Medulla oblongata (tissue), 1 donor: ENCODE results near the gene RCE1.

Experiments
- DNase-seq: peaks from one replicate; pipeline ENCODE4 v3.0.0-alpha.2; 2015; ENCODE audit errors: extremely low spot score

The RCE1 gene

GRCh38 chr11:66857234-66857926, 14.1 kb downstream of the RCE1 start:
- DNase-seq, result no peak

DNA sequence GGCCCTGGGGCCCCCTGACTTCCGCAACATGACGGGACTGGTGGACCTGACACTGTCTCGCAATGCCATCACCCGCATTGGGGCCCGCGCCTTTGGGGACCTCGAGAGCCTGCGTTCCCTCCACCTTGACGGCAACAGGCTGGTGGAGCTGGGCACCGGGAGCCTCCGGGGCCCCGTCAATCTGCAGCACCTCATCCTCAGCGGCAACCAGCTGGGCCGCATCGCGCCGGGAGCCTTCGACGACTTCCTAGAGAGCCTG, 14.6 kb downstream of the RCE1 start:
- no peak for DNase-seq

GRCh38 chr11:66858186-66858938, 15.1 kb downstream of the RCE1 start:
- no peak for DNase-seq

DNA sequence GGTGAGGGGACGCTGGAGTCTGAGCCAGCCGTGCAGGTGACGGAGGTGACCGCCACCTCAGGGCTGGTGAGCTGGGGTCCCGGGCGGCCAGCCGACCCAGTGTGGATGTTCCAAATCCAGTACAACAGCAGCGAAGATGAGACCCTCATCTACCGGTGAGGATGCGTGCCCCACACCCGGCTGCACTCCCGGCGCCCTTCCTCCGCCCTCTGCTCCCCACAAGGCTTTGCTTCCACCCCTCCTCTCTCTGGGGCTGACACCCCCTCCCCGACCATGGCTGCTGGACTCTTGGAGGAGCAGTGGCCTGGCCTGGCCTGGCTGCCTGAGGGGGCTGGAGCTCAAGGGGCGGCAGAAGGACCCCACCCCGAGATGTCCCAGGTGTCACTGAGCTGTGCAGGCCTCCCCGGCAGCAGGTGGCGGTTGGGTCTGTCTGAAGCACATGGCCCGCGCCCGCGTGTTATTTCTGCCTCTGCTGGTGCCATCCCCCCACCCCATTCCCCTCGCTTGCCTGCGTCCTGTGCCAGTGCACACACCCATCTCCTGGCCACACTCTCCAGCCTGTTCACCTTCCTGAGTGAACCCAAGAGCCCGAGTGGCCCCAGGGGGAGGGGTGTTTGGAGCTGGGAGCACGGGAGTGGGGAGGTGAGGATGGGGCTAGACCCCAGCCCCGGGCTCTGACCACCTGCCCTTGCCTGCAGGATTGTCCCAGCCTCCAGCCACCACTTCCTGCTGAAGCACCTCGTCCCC, 15.9 kb downstream of the RCE1 start:
- no peak for DNase-seq

GRCh38 chr11:66859686-66860448, 16.6 kb downstream of the RCE1 start:
- DNase-seq, result no peak

- DNase-seq, result no peak
Measured at GRCh38 chr11:66860449-66860831, 17.2 kb downstream of the RCE1 start.

GRCh38 chr11:66861038-66861773, 18.0 kb downstream of the RCE1 start:
- no peak for DNase-seq

DNA sequence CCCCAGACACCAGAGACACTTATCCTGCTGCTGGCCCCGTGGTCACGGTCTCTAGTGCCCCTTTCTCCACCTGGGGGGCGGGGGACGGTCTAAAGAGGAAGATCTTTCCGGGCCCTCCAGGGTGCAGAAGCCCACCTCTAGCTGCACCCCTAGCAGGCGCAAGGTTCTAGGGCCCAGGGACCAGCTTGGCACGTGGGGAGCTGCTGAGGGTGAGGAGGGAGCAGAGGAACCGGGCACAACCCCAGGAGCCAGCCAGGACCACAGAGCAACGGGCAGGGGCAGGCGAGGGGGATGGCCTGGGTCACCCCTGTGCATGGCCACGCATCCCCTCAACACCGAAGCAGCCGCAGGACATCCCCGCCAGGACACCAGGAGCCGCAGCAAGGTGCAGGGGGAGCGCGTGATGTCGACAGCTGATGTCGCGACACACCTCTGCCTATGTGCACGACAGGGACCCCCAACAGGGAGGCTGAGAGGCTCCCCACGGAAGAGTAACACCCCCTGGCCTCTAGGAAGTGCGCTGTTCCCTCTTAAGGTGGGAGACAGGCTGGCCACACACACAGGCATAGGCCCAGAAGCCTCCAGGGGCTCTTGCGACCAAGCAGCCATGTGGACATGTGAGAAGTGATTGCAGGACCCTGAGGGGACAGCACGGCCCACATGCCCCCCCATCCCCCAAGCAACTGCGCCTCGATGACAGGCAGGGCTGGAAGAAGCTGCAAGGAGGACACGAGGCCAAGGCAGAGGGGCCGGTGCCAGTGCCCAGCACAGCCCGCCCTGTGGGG, 18.7 kb downstream of the RCE1 start:
- no peak for DNase-seq

GRCh38 chr11:66862559-66863037, 19.4 kb downstream of the RCE1 start:
- DNase-seq, result no peak

- DNase-seq, result no peak
Measured at GRCh38 chr11:66863428-66864125, 20.3 kb downstream of the RCE1 start.

GRCh38 chr11:66864172-66864901, 21.1 kb downstream of the RCE1 start:
- DNase-seq, result no peak

- DNase-seq, result peak; percentile 56
Measured at GRCh38 chr11:66864924-66865697, 21.9 kb downstream of the RCE1 start.

DNA sequence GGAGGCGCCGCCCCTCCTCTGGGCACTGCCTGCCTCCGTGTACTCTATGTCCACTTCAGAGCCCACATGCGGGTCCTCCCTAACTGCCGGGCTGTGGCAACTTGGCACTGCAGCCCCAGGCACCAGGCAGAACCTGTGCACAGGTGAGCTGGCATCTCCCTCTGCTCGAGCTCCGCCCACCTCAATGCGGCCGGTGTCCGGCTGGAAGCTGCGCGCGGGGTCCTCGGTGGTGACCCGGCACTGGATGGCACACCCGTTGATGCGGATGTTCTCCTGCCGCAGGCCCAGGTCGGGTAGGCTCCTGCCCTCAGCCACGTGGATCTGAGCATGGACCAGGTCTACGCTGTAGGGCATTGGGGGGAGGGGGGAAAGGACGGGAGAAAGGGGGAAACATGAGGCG, 22.8 kb downstream of the RCE1 start:
- DNase-seq, result no peak

GRCh38 chr11:66866511-66866986, 23.3 kb downstream of the RCE1 start:
- no peak for DNase-seq

DNA sequence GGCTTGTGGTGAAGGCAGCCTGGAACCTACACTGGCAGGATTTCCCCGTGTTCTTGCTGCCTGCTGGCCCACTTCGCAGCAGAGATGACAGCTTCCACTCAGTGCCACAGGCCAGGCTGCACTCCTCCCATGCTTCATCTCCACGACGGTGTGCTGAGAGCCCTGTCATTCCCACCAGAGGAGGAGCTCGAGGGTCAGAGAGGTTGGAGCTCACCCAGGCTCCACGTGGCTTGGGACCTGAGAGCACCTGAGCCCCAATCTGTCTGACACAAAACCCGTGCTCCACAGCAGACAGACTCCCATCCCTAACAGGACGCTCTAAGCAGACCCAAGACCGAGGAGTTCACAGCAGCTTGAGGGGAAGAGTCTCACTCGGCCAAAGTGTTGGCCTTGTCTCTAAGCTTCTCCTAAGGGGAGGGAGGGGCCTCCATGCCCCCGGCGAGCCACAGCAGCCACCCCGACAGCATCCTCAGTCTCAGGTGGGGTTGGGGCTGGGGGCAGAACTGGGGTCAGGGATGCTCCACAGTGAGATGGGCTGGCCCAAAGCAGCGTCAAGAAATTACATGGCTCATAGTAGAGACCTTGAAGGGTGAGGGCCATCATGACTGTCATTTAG, 24.3 kb downstream of the RCE1 start:
- no peak for DNase-seq

GRCh38 chr11:66868082-66868725, 25.0 kb downstream of the RCE1 start:
- no peak for DNase-seq
